MM.1S (cell line): ENCODE results near the gene KIAA1671.
A peak's percentile ranks its signal among the peaks of the same experiment; 100 is the strongest.

Experiments used
- CTCF ChIP-seq: fragments of 300-600 bp; sonication (generic); IDR thresholded peaks from 2 replicates; pipeline ENCODE4 v1.5.1; 2016; ENCODE audit warnings: antibody characterized with exemption, low read length, mixed read lengths
- EZH2 ChIP-seq: fragments of 300-600 bp; sonication (generic); optimal IDR thresholded peaks from 2 replicates; pipeline ENCODE3; 2017; ENCODE audit warnings: low read depth, mild to moderate bottlenecking, antibody characterized with exemption, low read length, mixed read lengths
- EZH2phosphoT487 ChIP-seq: fragments of 300-600 bp; sonication (generic); IDR thresholded peaks from 2 replicates; pipeline ENCODE4 v1.6.1; 2018; ENCODE audit warnings: antibody characterized with exemption, low read length

DNA sequence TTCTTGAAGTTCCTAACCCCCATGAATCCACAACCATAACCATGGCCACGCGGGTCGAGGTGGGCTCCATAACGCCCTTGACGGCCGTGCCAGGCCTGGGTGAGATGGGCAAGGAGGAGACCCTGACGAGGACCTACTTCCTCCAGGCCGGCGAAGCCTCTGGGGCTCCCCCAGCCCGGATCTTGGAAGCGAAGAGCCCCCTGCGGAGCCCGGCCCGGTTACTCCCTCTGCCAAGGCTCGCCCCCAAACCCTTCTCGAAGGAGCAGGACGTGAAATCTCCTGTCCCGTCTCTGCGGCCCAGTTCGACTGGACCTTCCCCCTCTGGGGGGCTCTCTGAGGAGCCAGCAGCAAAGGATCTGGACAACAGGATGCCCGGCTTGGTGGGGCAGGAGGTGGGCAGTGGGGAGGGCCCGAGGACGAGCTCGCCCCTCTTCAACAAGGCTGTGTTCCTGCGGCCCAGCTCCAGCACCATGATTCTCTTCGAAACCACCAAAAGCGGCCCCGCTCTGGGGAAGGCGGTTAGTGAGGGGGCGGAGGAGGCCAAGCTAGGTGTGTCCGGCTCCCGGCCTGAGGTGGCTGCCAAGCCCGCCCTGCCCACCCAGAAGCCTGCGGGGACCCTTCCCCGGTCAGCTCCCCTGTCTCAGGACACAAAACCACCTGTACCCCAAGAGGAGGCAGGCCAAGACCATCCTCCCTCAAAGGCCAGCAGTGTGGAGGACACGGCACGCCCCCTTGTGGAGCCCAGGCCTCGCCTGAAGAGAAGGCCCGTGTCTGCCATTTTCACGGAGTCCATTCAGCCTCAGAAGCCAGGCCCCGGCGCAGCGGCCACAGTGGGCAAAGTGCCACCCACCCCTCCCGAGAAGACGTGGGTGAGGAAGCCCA is 75.7 kb downstream of the KIAA1671 start:
- TF ChIP-seq CTCF (peak; percentile 41), EZH2phosphoT487 (no peak), EZH2 (no peak)
